IPS DF 6.9 (cell line): ENCODE results near the gene CAB39L.
A peak's percentile ranks its signal among the peaks of the same experiment; 100 is the strongest.

Experiments used
- DNase-seq: peaks from one replicate; pipeline ENCODE4 v3.0.0-alpha.2; 2013; ENCODE audit warnings: low read depth, low spot score
- H3K27ac ChIP-seq: one replicate; pipeline ENCODE4 v1.5.1; 2013; ENCODE audit warnings: low read length, control low read depth
- H3K27me3 ChIP-seq: 2 replicates; pipeline ENCODE4 v1.6.1; 2013; ENCODE audit warnings: mild to moderate bottlenecking, low read length; ENCODE audit not compliant: control insufficient read depth, insufficient read depth
- H3K36me3 ChIP-seq: 2 replicates; pipeline ENCODE4 v1.6.1; 2013; ENCODE audit warnings: low read length; ENCODE audit not compliant: control insufficient read depth, insufficient read depth
- H3K4me1 ChIP-seq: 2 replicates; pipeline ENCODE4 v1.6.1; 2013; ENCODE audit warnings: low read length; ENCODE audit not compliant: control insufficient read depth, insufficient read depth
- H3K4me3 ChIP-seq: 2 replicates; pipeline ENCODE4 v1.5.1; 2013; ENCODE audit warnings: mild to moderate bottlenecking, low read length
- H3K9me3 ChIP-seq: 2 replicates; pipeline ENCODE4 v1.6.1; 2013; ENCODE audit warnings: low read length, inconsistent platforms; ENCODE audit not compliant: control insufficient read depth, insufficient read depth
- WGBS: extraction: QIAGEN DNeasy Blood & Tissue Kit; methylation state at CpG from one replicate; pipeline ENCODE4 v1.1.7; 2013; ENCODE audit warnings: mixed read lengths, missing lambda C conversion rate; ENCODE audit not compliant: insufficient read length, insufficient coverage; 5-methylcytosine and 5-hydroxymethylcytosine counted together

Gene CAB39L

GRCh38 chr13:49370371-49370770 lies 73.5 kb downstream of the CAB39L start:
- Histone ChIP-seq H3K4me1 (no peaks in the 10 kb centered on the region), H3K4me3 (no peak overlapping the region), H3K36me3 (no peaks in the 10 kb centered on the region), H3K27ac (no peak overlapping the region), H3K27me3 (no peaks in the 10 kb centered on the region), H3K9me3 (no peaks in the 10 kb centered on the region)
- DNase-seq = no peak
- no CpG with 5 or more reads among the region's 2 CpGs for WGBS

- Histone ChIP-seq H3K4me1 (no peaks in the 10 kb centered on the region), H3K36me3 (no peaks in the 10 kb centered on the region)
These were observed 74.0 kb downstream of the CAB39L start for GRCh38 chr13:49369866-49370265.

GRCh38 chr13:49368688-49369087 lies 75.2 kb downstream of the CAB39L start:
- H3K9me3 ChIP-seq = no peaks in the 10 kb centered on the region
- no peak overlapping the region for H3K27ac ChIP-seq
- H3K27me3 ChIP-seq = no peaks in the 10 kb centered on the region
- DNase-seq = no peak
- WGBS = no CpG with 5 or more reads among the region's 2 CpGs
- H3K36me3 ChIP-seq = no peaks in the 10 kb centered on the region
- H3K4me3 ChIP-seq = no peak overlapping the region
- H3K4me1 ChIP-seq = no peaks in the 10 kb centered on the region

More at GRCh38 chr13:49369866-49370265, 74.0 kb downstream of the CAB39L start:
- Histone ChIP-seq H3K9me3 (no peaks in the 10 kb centered on the region), H3K27me3 (no peaks in the 10 kb centered on the region), H3K4me3 (no peak overlapping the region), H3K27ac (no peak overlapping the region)
- no peak for DNase-seq
- no CpG with 5 or more reads among the region's 4 CpGs for WGBS

- H3K36me3 ChIP-seq = no peaks in the 10 kb centered on the region
- no CpG with 5 or more reads among the region's 5 CpGs for WGBS
- no peaks in the 10 kb centered on the region for H3K9me3 ChIP-seq
- H3K27ac ChIP-seq = no peak overlapping the region
- H3K27me3 ChIP-seq = no peaks in the 10 kb centered on the region
- no peaks in the 10 kb centered on the region for H3K4me1 ChIP-seq
- no peak for DNase-seq
- H3K4me3 ChIP-seq = no peak overlapping the region
These were observed 76.0 kb downstream of the CAB39L start for GRCh38 chr13:49367640-49368422.

- no peak for DNase-seq
- H3K27me3 ChIP-seq = no peaks in the 10 kb centered on the region
- H3K9me3 ChIP-seq = no peaks in the 10 kb centered on the region
- no peaks in the 10 kb centered on the region for H3K4me1 ChIP-seq
- no peaks in the 10 kb centered on the region for H3K36me3 ChIP-seq
- no peak overlapping the region for H3K4me3 ChIP-seq
- WGBS = no CpG with 5 or more reads among the region's 2 CpGs
- no peak overlapping the region for H3K27ac ChIP-seq
These were observed 77.0 kb downstream of the CAB39L start for GRCh38 chr13:49366841-49367240.

- DNase-seq = no peak
- H3K27ac ChIP-seq = no peak overlapping the region
- WGBS = 100% methylated on average over 1 of the region's 2 CpGs
These were observed 86.2 kb downstream of the CAB39L start for GRCh38 chr13:49357694-49358093.

GRCh38 chr13:49356223-49356622 lies 87.6 kb downstream of the CAB39L start:
- H3K27ac ChIP-seq = no peak overlapping the region
- no peaks in the 10 kb centered on the region for H3K4me1 ChIP-seq
- H3K9me3 ChIP-seq = no peaks in the 10 kb centered on the region
- no peak overlapping the region for H3K4me3 ChIP-seq
- DNase-seq = no peak
- H3K27me3 ChIP-seq = no peaks in the 10 kb centered on the region
- H3K36me3 ChIP-seq = no peaks in the 10 kb centered on the region

More at GRCh38 chr13:49357694-49358093, 86.2 kb downstream of the CAB39L start:
- Histone ChIP-seq H3K36me3 (no peaks in the 10 kb centered on the region), H3K4me3 (no peak overlapping the region), H3K9me3 (no peaks in the 10 kb centered on the region), H3K4me1 (no peaks in the 10 kb centered on the region), H3K27me3 (no peaks in the 10 kb centered on the region)

- DNase-seq = no peak
- no peak overlapping the region for H3K27ac ChIP-seq
- no peak overlapping the region for H3K4me3 ChIP-seq
- H3K4me1 ChIP-seq = no peaks in the 10 kb centered on the region
- WGBS = no CpG with 5 or more reads among the region's 1 CpG
- H3K9me3 ChIP-seq = no peaks in the 10 kb centered on the region
- H3K36me3 ChIP-seq = no peaks in the 10 kb centered on the region
- no peaks in the 10 kb centered on the region for H3K27me3 ChIP-seq
These were observed 89.1 kb downstream of the CAB39L start for GRCh38 chr13:49354719-49355118.

- Histone ChIP-seq H3K36me3 (no peaks in the 10 kb centered on the region), H3K4me1 (peaks cover under 1% of the 10 kb centered on the region; the same call in 1 of the 2 replicates), H3K27ac (no peak overlapping the region), H3K27me3 (no peaks in the 10 kb centered on the region), H3K4me3 (no peak overlapping the region), H3K9me3 (no peaks in the 10 kb centered on the region)
- WGBS = no CpG with 5 or more reads among the region's 3 CpGs
- DNase-seq = no peak
These were observed 90.0 kb downstream of the CAB39L start for GRCh38 chr13:49353908-49354307.

GRCh38 chr13:49351871-49352270 lies 92.0 kb downstream of the CAB39L start:
- Histone ChIP-seq H3K4me3 (no peak overlapping the region), H3K9me3 (no peaks in the 10 kb centered on the region), H3K4me1 (peaks cover 2% of the 10 kb centered on the region; the same call in 1 of the 2 replicates), H3K27ac (no peak overlapping the region), H3K27me3 (no peaks in the 10 kb centered on the region), H3K36me3 (no peaks in the 10 kb centered on the region)
- no peak for DNase-seq
- WGBS = no CpG with 5 or more reads among the region's 2 CpGs

GRCh38 chr13:49348751-49349150 lies 95.1 kb downstream of the CAB39L start:
- no peaks in the 10 kb centered on the region for H3K27me3 ChIP-seq
- no CpG with 5 or more reads among the region's 7 CpGs for WGBS
- H3K4me1 ChIP-seq = peaks cover 2% of the 10 kb centered on the region; the same call in 1 of the 2 replicates
- no peaks in the 10 kb centered on the region for H3K9me3 ChIP-seq
- DNase-seq = peak; percentile 66
- H3K36me3 ChIP-seq = no peaks in the 10 kb centered on the region
- H3K4me3 ChIP-seq = no peak overlapping the region
- H3K27ac ChIP-seq = no peak overlapping the region
